HG03457 (cell line): ENCODE data around the gene PTPRM.

Experiments used
- ATAC-seq: cut with Tn5 transposase; IDR thresholded peaks from one replicate; pipeline ENCODE4 v1.9.1; 2021; ENCODE audit warnings: moderate number of reproducible peaks; ENCODE audit not compliant: unreplicated experiment

PTPRM gene

GRCh38 chr18:7566567-7567473 lies at the start of gene PTPRM:
Gene PTPRM (plus strand): TSS chr18:7567316. CDS start chr18:7567819, 503 bp downstream.
- peak; percentile 86 for ATAC-seq

DNA sequence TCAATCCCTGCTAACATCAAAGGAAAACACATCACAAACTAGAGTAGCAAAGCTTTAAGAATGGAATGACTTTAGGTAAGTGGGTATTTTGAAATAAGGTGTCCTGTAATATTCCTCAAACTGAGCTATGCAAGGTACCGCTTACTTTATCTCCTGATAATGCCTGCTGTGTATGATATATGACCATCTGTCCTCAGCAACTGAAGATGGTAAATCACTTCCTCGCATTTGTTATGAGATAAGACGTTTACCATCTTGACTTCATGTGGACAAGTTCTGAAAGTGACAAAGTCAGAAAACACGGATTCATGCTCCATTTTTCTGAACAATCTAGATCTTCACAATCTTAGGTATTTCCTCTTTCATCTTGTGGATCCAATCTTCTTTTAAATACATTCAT lies 49.3 kb upstream of the PTPRM start:
- no peak for ATAC-seq

- no peak for ATAC-seq
Observed at GRCh38 chr18:7520200-7520785, 46.8 kb upstream of the PTPRM start.

DNA sequence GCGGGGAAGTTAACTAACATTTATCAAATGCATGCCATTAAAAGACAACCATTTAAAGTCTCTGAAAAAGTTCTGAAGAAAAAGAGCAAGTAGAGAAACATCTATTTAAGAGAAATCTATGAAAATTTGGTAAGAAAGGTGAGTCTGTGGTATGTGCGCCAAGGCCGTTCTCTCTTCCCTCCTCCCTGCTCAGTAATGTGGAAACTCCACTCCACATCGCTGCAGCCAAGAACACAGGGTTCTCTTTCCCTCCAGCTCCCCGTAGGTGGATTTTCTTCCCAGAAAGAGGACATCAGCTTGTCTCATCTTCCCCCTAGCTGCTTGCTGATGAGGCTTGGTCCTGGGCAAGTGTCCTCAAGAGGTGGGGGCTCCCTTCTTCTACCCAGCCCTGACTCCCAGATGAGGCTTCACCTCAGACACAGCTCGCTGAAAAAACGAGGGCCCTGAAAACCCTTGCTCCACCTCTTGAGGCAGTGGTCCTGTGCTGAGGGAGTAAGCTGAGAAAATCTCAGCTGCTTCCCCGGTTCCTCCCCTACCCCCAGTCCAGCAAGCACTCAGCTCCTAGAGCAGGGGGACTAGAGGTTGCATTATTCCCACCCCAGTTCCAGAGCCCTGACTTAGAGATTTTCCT lies 45.8 kb upstream of the PTPRM start:
- ATAC-seq, result no peak

GRCh38 chr18:7523772-7524171 lies 43.3 kb upstream of the PTPRM start:
- no peak for ATAC-seq

DNA sequence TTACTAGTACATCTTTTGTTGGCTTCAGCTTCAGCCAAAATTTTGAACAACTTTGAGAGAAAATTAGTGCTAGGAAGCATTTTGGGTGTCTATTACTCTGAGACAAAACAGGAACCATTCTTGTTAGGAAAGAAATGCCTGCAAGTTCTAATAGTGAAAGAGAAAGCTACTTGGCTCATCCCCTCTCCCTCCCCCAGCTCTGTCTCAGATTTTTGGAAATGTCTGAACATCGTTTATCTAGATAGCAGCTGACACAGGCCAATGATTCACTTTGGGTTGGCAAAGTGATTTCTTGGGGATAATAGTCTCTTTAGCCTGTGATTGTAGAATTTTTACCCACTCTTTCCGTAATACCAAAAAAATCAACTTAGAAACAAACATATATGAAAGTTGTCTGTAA lies 42.3 kb upstream of the PTPRM start:
- ATAC-seq, result no peak

GRCh38 chr18:7532942-7533341 lies 34.2 kb upstream of the PTPRM start:
- ATAC-seq, result no peak

DNA sequence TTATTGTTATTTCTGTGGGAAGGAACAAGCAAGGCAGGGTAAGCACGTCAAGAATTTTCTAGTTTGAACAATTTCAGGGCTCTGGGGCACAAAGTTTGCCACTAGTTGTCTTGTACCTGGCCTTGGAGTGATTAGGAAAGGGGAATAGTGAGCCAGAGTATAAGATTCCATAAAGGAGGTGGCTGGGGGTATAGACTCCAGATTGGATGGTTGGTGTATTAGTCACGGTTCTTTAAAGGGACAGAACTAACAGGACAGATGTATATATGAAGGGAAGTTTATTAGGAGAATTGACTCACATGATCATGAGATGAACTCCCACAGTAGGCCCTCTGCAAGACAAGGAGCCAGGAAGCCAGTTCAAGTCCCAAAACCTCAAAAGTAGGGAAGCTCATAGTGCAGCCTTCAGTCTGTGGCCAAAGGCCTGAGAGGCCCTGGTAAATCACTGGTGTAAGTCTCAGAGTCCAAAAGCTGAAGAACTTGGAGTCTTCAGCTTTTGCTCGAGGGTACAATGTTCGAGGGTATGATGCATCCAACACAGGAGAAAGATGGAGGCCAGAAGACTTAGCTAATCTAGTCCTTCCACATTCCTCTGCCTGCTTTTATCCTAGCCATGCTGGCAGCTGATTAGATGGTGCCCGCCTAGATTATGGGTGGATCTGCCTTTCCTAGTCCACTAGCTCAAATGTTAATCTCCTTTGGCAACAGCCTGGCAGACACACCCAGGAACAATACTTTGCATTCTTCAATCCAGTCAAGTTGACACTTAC lies 31.5 kb upstream of the PTPRM start:
- ATAC-seq, result no peak

- no peak for ATAC-seq
Observed at GRCh38 chr18:7537145-7537544, 30.0 kb upstream of the PTPRM start.

- no peak for ATAC-seq
Observed at GRCh38 chr18:7541835-7542234, 25.3 kb upstream of the PTPRM start.

DNA sequence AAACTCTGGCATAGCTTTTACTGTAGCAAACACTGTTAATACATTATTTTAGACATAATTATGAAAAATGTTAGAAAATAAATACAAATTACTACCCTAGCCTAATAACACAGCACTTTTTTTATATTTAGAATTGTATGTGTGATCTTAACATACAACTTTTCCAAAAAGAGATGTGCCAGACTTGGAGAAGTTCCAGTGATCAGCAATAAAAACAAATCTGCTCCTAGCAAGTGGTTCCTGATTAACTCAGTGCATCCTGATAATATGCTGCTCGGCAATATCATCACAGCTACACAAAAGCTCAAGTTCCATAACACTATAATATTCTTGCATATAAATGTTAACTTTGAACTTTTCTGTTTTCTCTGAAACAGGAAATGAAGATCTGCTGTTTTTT lies 22.4 kb upstream of the PTPRM start:
- ATAC-seq, result no peak

GRCh38 chr18:7545734-7546133 lies 21.4 kb upstream of the PTPRM start:
- ATAC-seq, result no peak

- no peak for ATAC-seq
Observed at GRCh38 chr18:7548221-7548620, 18.9 kb upstream of the PTPRM start.

- ATAC-seq, result no peak
Observed at GRCh38 chr18:7548721-7549120, 18.4 kb upstream of the PTPRM start.

- no peak for ATAC-seq
Observed at GRCh38 chr18:7557973-7558372, 9.1 kb upstream of the PTPRM start.

- ATAC-seq, result no peak
Observed at GRCh38 chr18:7558769-7559168, 8.3 kb upstream of the PTPRM start.

DNA sequence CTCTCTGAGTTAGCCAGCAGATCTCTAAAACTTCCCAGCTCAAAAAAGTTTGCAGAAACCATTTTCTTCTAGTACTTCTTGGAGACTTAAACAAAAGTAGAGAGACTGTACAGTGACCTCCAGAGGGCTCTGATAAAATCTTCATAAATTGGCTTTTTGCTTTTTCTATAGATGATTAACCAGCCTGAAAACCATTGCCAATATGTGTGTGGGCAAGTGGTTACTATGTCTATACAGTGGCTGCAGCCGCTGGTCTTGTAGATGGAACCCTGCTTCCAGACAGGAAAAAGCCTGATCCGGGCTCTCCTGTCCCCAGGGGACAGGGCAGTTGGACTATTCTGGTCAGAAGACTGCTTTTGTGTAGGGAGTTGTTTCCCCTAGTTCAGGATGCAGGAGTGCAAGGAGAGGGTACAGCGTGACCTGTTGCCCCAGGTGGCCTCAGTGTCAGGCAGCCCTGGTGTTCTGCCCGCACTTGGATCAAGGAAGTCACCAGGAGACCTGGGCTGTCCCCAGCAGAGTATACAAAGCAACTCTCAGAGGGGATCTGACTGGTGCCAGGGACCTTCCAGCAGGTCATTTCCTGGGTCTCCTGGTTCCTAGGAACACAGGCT lies 7.3 kb upstream of the PTPRM start:
- no peak for ATAC-seq

GRCh38 chr18:7561909-7562460 lies 5.1 kb upstream of the PTPRM start:
- no peak for ATAC-seq

DNA sequence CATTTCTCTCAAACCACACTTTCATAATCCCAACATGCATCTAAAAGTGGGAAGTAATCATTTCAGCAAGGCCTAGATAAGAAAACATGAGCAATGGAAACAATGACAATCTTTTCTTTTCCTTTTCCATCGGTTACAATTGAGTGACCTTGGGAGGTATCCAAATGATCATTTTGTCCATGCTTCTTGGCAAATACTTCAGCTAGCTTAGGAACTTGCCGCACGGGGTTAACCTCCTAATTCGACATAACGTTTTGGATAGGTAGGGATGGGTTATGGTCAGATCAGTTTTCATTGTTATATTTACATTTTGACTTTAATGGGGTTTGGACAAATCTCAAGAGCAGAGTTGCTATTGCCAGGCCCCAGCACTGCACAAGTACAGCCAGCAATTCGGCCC lies 4.6 kb upstream of the PTPRM start:
- ATAC-seq, result no peak

GRCh38 chr18:7565677-7566076 lies 1.4 kb upstream of the PTPRM start:
- no peak for ATAC-seq

GRCh38 chr18:7566244-7566566 lies 911 bp upstream of the PTPRM start:
- no peak for ATAC-seq
